Ammon's horn (tissue), 1 donor: ENCODE data around the gene PTGIR.
A peak's percentile ranks its signal among the peaks of the same experiment; 100 is the strongest.
"Not testable (repeated sequence)": the region's sequence is repeated elsewhere in the genome, so short reads cannot be mapped to it uniquely, and the experiment has no call there.

Source experiments
- DNase-seq: peaks from one replicate; pipeline ENCODE4 v3.0.0-alpha.2; 2016; ENCODE audit warnings: low spot score

Gene PTGIR

DNA sequence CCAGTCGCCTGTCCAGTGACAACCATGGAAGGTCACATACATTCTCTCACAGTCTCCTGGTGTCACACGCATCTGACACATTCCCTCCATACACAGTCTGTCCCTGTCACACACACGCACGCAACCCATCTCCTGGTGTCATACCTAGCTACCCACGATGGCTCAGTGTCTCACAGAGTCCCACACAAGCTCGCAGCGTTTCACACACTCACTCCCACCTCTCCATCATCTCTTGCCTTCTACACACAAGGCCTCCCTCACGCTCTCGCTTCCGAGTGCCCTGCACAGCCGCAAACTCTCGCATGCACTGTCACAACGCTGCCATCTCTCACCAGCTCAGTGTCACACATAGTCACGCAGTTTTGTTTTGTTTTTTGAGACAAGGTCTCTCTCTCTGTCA lies 12.3 kb upstream of the PTGIR start:
- DNase-seq, result no peak

- DNase-seq, result no peak
These were observed 11.3 kb upstream of the PTGIR start, which contains the start of gene GNG8 for GRCh38 chr19:46635920-46636761. TSS of gene GNG8 (minus strand) at chr19:46636202. CDS start at chr19:46634682, 1,520 bp downstream.

DNA sequence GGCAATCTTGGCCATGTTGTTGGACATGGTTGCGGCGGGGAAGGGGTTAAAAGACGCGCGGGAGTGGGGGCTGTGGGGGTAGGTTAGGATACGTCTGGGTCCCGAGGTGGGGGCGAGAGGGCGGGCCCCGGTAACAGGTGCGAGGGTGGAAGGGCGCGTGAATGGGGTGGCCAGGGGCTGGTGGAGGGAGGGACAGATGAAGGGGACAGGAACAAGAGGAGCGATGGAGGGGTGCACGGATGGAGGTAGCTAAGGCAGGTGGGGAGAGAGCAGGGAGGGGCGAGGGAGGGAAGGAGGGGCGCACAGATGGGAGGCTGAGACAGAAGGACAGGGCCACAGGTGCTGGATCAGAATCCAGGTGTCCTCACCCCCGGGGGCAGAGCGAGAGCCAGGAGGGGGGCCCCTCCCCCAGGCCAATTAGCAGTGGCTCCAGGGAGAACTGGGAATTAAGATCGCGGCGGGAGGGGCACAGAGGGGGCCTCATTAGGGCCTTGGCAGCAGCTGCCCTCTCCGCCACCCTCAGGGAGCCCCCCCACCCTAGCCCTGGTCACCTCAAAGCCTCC lies 9.8 kb upstream of the PTGIR start:
- DNase-seq, result no peak

GRCh38 chr19:46634045-46634655 lies 9.3 kb upstream of the PTGIR start:
- DNase-seq, result peak; percentile 88

DNA sequence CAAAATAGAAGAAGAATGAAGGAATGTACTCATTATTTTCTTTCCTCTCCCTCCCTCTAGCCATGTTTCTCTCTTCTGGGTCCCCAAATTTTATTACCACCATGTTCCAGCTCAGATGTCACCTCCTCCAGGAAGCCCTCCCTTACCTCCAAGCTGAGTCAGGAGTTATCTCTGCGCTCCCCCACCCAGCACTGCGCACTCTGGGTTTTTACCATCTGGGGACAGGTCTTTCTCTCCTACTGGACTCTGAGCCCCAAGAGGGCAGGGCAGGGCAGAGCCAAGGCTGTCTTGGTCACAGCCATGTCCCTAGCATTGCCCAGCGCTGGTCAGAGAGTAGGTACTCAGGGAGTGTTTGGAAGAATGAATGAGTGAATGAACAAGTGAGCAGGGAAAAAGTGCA lies 8.2 kb upstream of the PTGIR start:
- DNase-seq, result no peak

GRCh38 chr19:46631481-46631880 lies 6.6 kb upstream of the PTGIR start:
- DNase-seq, result no peak

- DNase-seq, result no peak
These were observed 5.8 kb upstream of the PTGIR start for GRCh38 chr19:46630586-46631205.

DNA sequence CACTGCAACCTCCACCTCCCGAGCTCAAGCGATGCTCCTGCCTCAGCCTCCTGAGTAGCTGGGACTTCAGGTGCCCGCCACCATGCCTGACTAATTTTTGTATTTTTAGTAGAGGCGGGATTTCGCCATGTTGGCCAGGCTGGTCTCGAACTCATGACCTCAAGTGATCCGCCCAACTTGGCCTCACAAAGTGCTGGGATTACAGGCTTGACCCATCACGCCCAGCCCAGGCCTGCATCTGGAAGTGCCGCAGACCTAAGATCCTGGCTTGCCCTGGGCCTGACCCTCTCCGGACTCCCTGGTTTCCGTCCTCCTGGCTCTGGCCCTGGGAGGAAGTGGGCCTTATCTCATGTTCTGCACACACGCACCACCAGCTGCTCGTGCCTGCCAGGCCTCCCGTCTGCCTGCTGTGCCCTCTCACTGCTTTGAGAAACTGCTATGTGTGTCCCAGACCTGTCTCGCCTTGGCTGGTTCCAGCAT lies 4.7 kb upstream of the PTGIR start:
- no peak for DNase-seq

GRCh38 chr19:46628970-46629369 lies 4.1 kb upstream of the PTGIR start:
- DNase-seq, result not testable (repeated sequence)

DNA sequence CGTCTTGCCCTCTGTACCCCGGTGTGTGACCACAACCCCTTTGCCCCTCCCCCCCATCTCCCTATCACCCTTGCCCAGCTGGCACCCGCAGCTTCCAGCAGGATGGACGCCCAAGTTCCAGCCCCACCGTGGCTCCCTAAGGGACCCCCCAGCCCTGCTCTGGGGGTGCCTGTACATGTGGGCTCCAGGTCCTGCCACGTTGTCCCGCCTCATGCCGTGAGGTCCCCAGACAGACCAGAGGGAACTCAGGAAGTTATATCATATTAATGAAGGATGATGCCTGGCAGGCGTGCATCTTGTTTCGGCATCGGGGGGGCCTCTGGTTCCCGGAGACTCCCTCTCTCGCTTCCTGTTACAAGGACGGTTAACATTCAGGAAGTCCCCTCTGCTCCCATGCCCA lies 1.6 kb upstream of the PTGIR start:
- no peak for DNase-seq

DNA sequence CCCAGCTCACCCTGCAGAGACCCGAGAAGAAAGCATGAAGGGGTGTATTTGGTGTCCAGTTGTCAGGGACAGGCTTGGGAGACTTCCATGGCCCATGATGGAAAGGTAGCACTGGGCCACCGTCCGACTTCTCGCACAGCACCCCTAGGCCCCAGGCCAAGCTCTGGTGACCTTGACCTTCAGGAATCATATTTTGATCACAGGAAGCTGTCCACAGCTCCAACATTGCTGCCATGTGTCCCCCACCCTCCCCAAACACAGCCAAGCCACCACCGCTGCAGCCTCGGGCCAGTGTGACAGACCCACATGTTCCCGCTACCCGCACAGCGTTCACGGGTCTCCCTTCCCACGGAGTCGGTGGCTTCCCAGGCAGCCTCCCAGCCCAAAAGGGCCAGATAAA lies 842 bp upstream of the PTGIR start:
- DNase-seq, result no peak

DNA sequence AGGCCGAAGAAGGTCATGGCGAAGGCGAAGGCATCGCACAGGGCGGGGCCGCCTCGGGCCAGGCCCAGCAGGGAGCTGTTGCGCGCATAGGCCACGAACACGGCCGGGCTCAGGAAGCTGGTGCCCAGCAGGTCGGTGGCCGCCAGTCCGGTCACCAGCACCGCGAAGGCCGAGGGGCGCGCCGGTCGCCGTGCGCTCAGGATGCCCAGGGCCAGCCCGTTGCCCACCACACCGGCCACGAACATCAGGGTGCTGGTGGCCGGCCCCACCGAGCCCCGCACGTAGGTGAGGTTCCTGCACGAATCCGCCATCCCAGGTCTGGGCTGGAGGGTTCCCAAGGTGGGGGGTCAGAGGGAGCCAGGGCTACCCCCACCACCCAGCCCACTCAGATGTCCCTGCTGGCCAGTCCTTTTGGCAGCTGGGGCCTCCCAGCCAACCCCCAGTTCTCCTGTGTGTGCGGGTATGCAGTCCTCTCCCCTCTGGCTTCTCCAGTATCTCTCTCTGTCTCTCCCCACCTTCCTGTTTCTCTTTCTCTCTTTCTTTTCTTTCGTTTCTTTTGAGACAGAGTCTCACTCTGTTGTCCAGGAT lies 880 bp downstream of the PTGIR start:
- no peak for DNase-seq

DNA sequence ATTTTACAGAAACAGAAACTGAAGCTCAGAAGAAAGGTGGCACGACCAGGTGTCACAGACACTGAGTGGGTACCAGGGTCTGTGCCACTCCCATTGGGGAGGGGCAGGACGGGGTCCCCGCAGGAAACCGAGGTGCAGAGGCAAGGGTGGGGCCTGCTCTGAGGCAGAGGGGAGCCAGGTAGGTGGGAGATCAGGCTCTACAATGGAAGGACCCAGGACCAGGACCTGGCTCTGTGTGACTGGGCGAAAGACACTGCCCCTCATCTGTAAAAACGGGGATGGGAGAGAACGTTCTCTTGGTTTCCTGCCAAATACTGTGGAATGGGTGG lies 2.8 kb downstream of the PTGIR start:
- no peak for DNase-seq

DNA sequence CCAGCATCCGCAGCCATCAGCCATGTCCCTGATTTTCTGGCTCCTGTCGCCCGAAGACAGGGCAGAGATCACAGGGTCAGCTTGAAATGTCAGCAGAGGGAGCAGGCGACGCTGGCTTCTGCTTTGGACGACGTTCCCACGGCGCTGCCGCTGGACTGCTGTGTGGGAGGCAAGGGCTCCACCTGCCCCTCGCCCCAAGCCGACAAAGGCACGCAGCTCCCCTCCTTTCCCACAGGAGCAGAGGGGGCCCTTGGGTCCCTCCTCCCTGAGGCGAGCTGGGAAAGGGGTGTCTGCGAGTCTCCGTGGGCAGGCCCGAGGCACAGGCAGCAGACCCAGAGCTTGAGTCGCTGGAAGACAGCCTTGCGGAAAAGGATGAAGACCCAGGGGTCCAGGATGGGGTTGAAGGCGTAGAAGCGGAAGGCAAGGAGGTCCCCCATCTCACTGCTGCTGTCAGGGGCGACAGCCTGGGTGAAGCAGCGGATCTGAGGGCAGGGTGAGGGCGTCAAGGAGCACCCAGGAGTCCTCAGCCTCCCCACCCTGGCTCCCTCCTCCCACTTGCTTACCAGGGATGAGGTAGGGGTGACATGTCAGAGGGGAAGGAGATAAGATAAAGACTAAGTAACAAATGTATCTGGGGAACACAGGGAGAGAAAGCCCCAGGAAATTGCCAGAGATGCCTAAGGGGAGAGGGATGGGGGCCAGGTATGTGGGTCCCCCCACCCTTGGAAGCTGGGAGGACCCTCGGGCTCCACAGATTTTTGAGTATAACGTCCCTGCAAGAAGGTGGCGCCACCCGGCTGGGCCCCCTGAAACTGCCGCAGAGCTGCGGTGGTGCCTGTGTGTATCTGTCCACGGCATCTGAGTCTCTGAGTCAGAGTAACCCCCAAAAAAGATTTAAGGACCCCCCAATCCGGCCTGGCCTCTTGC lies 3.4 kb downstream of the PTGIR start:
- no peak for DNase-seq

DNA sequence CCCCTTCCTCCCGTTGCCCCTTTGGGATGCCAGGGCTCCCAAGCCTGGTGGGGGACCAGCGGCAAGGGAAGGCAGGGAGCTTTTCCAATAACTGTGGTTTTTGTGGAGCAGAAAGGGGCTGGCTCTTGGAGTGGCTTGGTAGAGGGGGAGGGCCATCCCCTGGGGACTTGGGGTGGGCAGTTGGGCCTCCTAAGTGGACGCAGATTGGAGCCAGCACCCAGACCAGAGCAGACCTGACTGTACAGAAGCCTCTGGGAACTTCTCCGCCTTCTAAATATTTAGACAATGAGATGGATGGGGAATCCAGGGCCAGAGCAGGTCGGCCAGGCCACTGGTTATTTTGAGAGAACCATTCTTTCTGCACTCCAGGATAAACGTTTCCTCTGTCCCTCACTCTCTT lies 4.2 kb downstream of the PTGIR start:
- no peak for DNase-seq

DNA sequence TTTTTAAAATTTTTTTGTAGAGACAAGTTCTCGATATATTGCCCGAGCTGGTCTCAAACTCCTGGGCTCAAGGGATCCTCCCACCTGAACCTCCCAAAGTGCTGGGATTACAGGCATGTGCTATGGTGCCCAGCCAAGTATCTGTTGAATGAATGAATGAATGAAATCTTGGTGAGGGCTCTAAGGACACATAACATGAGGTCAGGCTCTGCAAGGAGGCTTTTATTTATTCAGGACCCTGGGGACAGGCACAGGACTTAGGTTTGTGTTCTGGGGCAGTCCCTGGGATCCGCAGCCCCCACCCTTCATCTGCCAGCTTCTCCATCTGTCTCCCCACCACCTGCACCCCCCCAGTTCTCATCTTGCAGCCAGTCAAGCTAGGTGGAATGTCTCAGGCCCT lies 4.6 kb downstream of the PTGIR start:
- no peak for DNase-seq

- no peak for DNase-seq
These were observed 6.1 kb downstream of the PTGIR start for GRCh38 chr19:46618670-46619231.

DNA sequence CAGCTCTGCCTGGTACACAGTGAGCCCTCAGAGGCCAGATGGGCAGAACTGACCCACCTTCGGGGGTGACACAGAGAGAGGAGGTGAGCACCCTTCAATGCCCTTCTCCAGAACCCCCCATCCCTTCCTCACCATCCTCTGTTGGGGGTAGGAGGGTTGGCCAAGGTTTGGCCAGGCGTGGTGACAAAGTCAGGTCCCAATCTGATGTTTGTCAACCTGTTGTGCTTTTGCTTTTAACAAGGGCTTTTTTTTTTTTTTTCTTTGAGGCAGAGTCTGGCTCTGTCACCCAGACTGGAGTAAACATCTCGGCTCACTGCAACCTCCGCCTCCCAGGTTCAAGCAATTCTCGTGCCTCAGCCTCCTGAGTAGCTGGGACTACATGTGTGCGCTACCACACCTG lies 7.3 kb downstream of the PTGIR start:
- DNase-seq, result no peak

- no peak for DNase-seq
These were observed 8.1 kb downstream of the PTGIR start for GRCh38 chr19:46616631-46617322.

- DNase-seq, result no peak
These were observed 8.9 kb downstream of the PTGIR start for GRCh38 chr19:46615966-46616365.
